ENCODE measurements around the gene SART3.
A peak's percentile ranks its signal among the peaks of the same experiment; 100 is the strongest.

- TF ChIP-seq POLR2A (IDR thresholded peaks at IDR 0.05) (peak in 1 of 2 donors; percentile 33), CTCF (IDR thresholded peaks at IDR 0.05) (no peak), EP300 (IDR thresholded peaks at IDR 0.05) (no peak), POLR2AphosphoS5 (IDR thresholded peaks at IDR 0.05) (peak in 1 of 3 donors; percentile 61)
Observed at GRCh38 chr12:108514973-108515814, 45.8 kb downstream of the SART3 start, which contains the start of gene FICD.
